Neural cell (in vitro differentiated cells): ENCODE measurements around the gene H1-8. TPM values are rescaled to one million over a fixed set of nuclear protein-coding genes. Genes with fewer than 3 reads are reported as not detected.

Experiments
- H2AFZ ChIP-seq: fragments of 200-600, 300-800 bp; sonication (generic), shearing (Covaris generic); 2 replicates; pipeline ENCODE4 v1.6.0; 2014; ENCODE audit warnings: low read depth, mild to moderate bottlenecking, antibody characterized with exemption, low read length, moderate library complexity
- H3F3A ChIP-seq: fragments of 200-600 bp; shearing (Covaris generic); 2 replicates; pipeline ENCODE4 v1.6.1; 2016; ENCODE audit warnings: mild to moderate bottlenecking, moderate library complexity, mixed read lengths, antibody characterized with exemption, low read length; ENCODE audit not compliant: insufficient read depth, poor library complexity, severe bottlenecking
- H3K27ac ChIP-seq: fragments of 200-600, 300-800 bp; sonication (generic), shearing (Covaris generic); 2 replicates; pipeline ENCODE4 v1.5.1; 2014; ENCODE audit warnings: mild to moderate bottlenecking, low read length, moderate library complexity
- H3K27me3 ChIP-seq: fragments of 300-800, 200-600 bp; sonication (generic), shearing (Covaris generic); 2 replicates; pipeline ENCODE4 v1.6.0; 2014; ENCODE audit warnings: mild to moderate bottlenecking, low read depth, low read length, moderate library complexity; ENCODE audit not compliant: insufficient read depth
- H3K36me3 ChIP-seq: fragments of 300-800, 200-600 bp; sonication (generic), shearing (Covaris generic); 2 replicates; pipeline ENCODE4 v1.5.1; 2014; ENCODE audit warnings: mild to moderate bottlenecking, antibody characterized with exemption, low read length, moderate library complexity; ENCODE audit not compliant: insufficient read depth
- H3K4me2 ChIP-seq: fragments of 300-800, 200-600 bp; sonication (generic), shearing (Covaris generic); 2 replicates; pipeline ENCODE4 v1.6.0; 2014; ENCODE audit warnings: mild to moderate bottlenecking, low read length
- H3K4me3 ChIP-seq: fragments of 300-800, 200-600 bp; sonication (generic), shearing (Covaris generic); 2 replicates; pipeline ENCODE4 v1.5.1; 2014; ENCODE audit warnings: mild to moderate bottlenecking, low read length, moderate library complexity
- H3K79me2 ChIP-seq: fragments of 200-600 bp; shearing (Covaris generic); replicated peaks from 2 replicates; pipeline ENCODE4 v1.6.0; 2014; ENCODE audit warnings: mild to moderate bottlenecking, low read length, moderate library complexity; ENCODE audit not compliant: insufficient read depth
- H3K9ac ChIP-seq: fragments of 300-800, 200-600 bp; sonication (generic), shearing (Covaris generic); 2 replicates; pipeline ENCODE4 v1.6.1; 2016; ENCODE audit warnings: mild to moderate bottlenecking, low read length, mixed read lengths
- H3K9me2 ChIP-seq: fragments of 200-600 bp; shearing (Covaris generic); 2 replicates; pipeline ENCODE4 v1.6.1; 2016; ENCODE audit warnings: mild to moderate bottlenecking, low read length, mixed read lengths; ENCODE audit not compliant: insufficient read depth
- H3K9me3 ChIP-seq: fragments of 200-600, 300-800 bp; sonication (generic), shearing (Covaris generic); 2 replicates; pipeline ENCODE4 v1.6.1; 2016; ENCODE audit warnings: mild to moderate bottlenecking, mixed run types, low read length, moderate library complexity, mixed read lengths
- H4K20me1 ChIP-seq: fragments of 200-600 bp; shearing (Covaris generic); 2 replicates; pipeline ENCODE4 v1.6.1; 2016; ENCODE audit warnings: mild to moderate bottlenecking, mixed run types; ENCODE audit not compliant: insufficient read depth
- EP300 ChIP-seq: fragments of 450-650 bp; conservative IDR thresholded peaks from 2 replicates; pipeline ENCODE4 v1.6.1; 2014; ENCODE audit warnings: antibody characterized with exemption, mild to moderate bottlenecking, moderate library complexity; ENCODE audit not compliant: poor library complexity, severe bottlenecking
- EZH2 ChIP-seq: fragments of 200-600, 300-800 bp; shearing (Covaris generic), sonication (generic); IDR thresholded peaks from 2 replicates; pipeline ENCODE4 v1.6.1; 2014; ENCODE audit warnings: antibody characterized with exemption, low read length, borderline replicate concordance, mild to moderate bottlenecking; ENCODE audit not compliant: insufficient read depth, poor library complexity, severe bottlenecking
- MXI1 ChIP-seq: fragments of 450-650 bp; conservative IDR thresholded peaks from 2 replicates; pipeline ENCODE4 v1.6.1; 2014; ENCODE audit warnings: antibody characterized with exemption, mild to moderate bottlenecking; ENCODE audit not compliant: poor library complexity, severe bottlenecking
- POLR2AphosphoS5 ChIP-seq: IDR thresholded peaks from 2 replicates; pipeline ENCODE4 v1.6.1; 2012
- RAD21 ChIP-seq: fragments of 450-650 bp; conservative IDR thresholded peaks from 2 replicates; pipeline ENCODE4 v1.6.1; 2014; ENCODE audit warnings: antibody characterized with exemption, mild to moderate bottlenecking, moderate library complexity
- REST ChIP-seq: IDR thresholded peaks from 2 replicates; pipeline ENCODE4 v1.6.1; 2012; ENCODE audit warnings: borderline replicate concordance
- TAF1 ChIP-seq: IDR thresholded peaks from 2 replicates; pipeline ENCODE4 v1.6.1; 2012; ENCODE audit warnings: low read depth
- polyA plus RNA-seq: library from polyadenylated mRNA; depleted of rRNA; stranded (reverse); fragments of >200 nt; gene quantifications from 2 replicates; pipeline ENCODE4 v1.2.3, GENCODE V29; 2014
- TF ChIP-seq, protein P1 (sequence below): fragments of 450-650 bp; IDR thresholded peaks from 2 replicates; pipeline ENCODE4 v1.5.1; 2014; ENCODE audit warnings: antibody characterized with exemption, mild to moderate bottlenecking, moderate library complexity; ENCODE audit not compliant: poor library complexity, severe bottlenecking

Gene H1-8
- polyA plus RNA-seq, 1 donor from 2014 or later = not detected

GRCh38 chr3:129571605-129572547, 28.9 kb downstream of the H1-8 start:
- Histone ChIP-seq H3K9me2 (no peaks in the 10 kb centered on the region), H3K4me2 (no peak overlapping the region), H3K4me3 (no peak overlapping the region), H3K9me3 (no peaks in the 10 kb centered on the region), H3K27ac (no peak overlapping the region), H3K36me3 (no peaks in the 10 kb centered on the region), H2AFZ (no peak overlapping the region), H4K20me1 (no peaks in the 10 kb centered on the region), H3K79me2 (no peaks in the 10 kb centered on the region), H3K27me3 (no peaks in the 10 kb centered on the region), H3K9ac (no peak overlapping the region), H3F3A (no peaks in the 10 kb centered on the region)
- TF ChIP-seq EZH2 = no peak
- no peak for TF ChIP-seq REST
- TF ChIP-seq MXI1 = no peak

DNA sequence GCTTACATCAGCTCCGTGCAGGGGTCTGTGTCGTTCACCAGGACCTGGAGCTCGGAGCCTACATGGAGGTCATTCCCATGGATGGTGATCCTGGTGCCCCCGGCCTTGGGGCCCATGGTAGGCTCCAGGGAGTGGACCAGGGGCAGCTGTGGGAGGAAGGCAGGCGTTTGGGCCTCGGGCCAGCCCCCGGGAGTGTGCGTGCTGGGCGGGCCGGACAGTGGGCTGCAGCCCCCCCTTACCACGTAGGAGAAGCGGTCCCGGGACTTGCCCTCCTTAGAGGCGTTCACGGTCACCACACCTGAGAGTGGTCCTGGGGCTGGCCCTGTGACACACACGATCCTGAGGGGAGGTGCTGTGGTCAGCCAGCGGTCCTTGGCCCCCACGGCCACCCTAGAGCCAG, 29.6 kb downstream of the H1-8 start:
- no peak overlapping the region for H3K4me3 ChIP-seq
- H3K9me2 ChIP-seq = no peaks in the 10 kb centered on the region
- H4K20me1 ChIP-seq = no peaks in the 10 kb centered on the region
- H3F3A ChIP-seq = no peaks in the 10 kb centered on the region
- H3K27ac ChIP-seq = no peak overlapping the region
- H3K27me3 ChIP-seq = no peaks in the 10 kb centered on the region
- no peaks in the 10 kb centered on the region for H3K9me3 ChIP-seq
- TF ChIP-seq RAD21 (no peak), EZH2 (no peak), EP300 (no peak)
- TF ChIP-seq, protein P1, sequence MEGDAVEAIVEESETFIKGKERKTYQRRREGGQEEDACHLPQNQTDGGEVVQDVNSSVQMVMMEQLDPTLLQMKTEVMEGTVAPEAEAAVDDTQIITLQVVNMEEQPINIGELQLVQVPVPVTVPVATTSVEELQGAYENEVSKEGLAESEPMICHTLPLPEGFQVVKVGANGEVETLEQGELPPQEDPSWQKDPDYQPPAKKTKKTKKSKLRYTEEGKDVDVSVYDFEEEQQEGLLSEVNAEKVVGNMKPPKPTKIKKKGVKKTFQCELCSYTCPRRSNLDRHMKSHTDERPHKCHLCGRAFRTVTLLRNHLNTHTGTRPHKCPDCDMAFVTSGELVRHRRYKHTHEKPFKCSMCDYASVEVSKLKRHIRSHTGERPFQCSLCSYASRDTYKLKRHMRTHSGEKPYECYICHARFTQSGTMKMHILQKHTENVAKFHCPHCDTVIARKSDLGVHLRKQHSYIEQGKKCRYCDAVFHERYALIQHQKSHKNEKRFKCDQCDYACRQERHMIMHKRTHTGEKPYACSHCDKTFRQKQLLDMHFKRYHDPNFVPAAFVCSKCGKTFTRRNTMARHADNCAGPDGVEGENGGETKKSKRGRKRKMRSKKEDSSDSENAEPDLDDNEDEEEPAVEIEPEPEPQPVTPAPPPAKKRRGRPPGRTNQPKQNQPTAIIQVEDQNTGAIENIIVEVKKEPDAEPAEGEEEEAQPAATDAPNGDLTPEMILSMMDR = no peak
- no peak overlapping the region for H3K9ac ChIP-seq
- no peak overlapping the region for H3K4me2 ChIP-seq
- H3K79me2 ChIP-seq = no peaks in the 10 kb centered on the region
- no peaks in the 10 kb centered on the region for H3K36me3 ChIP-seq
- no peak overlapping the region for H2AFZ ChIP-seq

DNA sequence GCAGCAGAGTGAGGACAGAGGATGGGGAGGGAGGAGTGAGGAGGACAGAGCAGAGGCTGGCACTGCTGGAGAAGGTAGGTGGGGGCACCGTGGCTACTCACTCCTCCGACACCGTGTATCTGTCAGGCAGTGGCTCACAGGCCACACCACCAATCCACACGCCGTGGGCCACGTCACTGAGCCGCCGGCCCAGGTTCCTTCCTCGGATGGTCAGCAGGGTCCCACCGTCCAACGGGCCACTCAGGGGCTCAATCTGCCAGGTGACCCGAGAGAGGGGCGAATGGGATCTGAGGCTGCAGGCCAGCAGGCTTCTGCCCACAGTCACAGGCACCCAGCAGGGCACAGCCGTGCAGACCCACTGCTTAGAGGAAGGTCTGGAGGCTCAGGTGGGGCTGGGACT, 30.5 kb downstream of the H1-8 start:
- Histone ChIP-seq H3K4me2 (no peak overlapping the region), H3K9ac (no peak overlapping the region), H3K36me3 (no peaks in the 10 kb centered on the region), H3K27me3 (no peaks in the 10 kb centered on the region), H3K79me2 (no peaks in the 10 kb centered on the region), H3K27ac (no peak overlapping the region), H3F3A (no peaks in the 10 kb centered on the region), H2AFZ (no peak overlapping the region), H3K4me3 (no peak overlapping the region), H3K9me3 (no peaks in the 10 kb centered on the region), H3K9me2 (no peaks in the 10 kb centered on the region), H4K20me1 (no peaks in the 10 kb centered on the region)
- TF ChIP-seq MXI1 = no peak
- no peak for TF ChIP-seq POLR2AphosphoS5
- no peak for TF ChIP-seq TAF1
- TF ChIP-seq RAD21 = no peak
